Measurements from ENCODE around the gene COL23A1.
A peak's percentile ranks its signal among the peaks of the same experiment; 100 is the strongest.

The COL23A1 gene

DNA sequence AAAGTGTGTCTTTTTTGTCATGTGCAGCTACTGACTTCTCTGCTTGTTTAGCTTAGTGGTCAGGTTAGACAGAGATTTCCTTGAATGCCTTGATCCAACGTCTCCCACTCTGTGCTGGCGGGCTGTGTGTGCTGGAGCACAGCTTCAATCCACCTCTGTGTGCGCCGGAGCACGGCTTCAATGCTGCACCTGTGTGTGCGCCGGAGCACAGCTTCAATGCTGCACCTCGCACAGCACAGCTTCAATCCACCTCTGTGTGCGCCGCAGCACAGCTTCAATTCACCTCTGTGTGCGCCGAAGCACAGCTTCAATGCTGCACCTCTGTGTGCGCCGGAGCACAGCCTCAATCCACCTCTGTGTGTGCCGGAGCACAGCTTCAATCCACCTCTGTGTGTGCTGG is 288.6 kb downstream of the COL23A1 start:
- TF ChIP-seq, protein P1, sequence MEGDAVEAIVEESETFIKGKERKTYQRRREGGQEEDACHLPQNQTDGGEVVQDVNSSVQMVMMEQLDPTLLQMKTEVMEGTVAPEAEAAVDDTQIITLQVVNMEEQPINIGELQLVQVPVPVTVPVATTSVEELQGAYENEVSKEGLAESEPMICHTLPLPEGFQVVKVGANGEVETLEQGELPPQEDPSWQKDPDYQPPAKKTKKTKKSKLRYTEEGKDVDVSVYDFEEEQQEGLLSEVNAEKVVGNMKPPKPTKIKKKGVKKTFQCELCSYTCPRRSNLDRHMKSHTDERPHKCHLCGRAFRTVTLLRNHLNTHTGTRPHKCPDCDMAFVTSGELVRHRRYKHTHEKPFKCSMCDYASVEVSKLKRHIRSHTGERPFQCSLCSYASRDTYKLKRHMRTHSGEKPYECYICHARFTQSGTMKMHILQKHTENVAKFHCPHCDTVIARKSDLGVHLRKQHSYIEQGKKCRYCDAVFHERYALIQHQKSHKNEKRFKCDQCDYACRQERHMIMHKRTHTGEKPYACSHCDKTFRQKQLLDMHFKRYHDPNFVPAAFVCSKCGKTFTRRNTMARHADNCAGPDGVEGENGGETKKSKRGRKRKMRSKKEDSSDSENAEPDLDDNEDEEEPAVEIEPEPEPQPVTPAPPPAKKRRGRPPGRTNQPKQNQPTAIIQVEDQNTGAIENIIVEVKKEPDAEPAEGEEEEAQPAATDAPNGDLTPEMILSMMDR (IDR thresholded peaks at IDR 0.05) = no peak
- no peak overlapping the region for H3K4me3 ChIP-seq
- H3K36me3 ChIP-seq = no peaks in the 10 kb centered on the region
- H3K27me3 ChIP-seq = peaks cover 0 to 11% of the 10 kb centered on the region in 2 donors
- H3K27ac ChIP-seq = no peak overlapping the region
- H3K9me3 ChIP-seq = peaks cover 0 to 3% (median 0%) of the 10 kb centered on the region in 3 donors
- intact Hi-C loops (cut with DNase I; ENCODE audit: low total_unique reads) = no loop called here
- no peaks in the 10 kb centered on the region for H3K4me1 ChIP-seq
- DNase-seq = no peak

DNA sequence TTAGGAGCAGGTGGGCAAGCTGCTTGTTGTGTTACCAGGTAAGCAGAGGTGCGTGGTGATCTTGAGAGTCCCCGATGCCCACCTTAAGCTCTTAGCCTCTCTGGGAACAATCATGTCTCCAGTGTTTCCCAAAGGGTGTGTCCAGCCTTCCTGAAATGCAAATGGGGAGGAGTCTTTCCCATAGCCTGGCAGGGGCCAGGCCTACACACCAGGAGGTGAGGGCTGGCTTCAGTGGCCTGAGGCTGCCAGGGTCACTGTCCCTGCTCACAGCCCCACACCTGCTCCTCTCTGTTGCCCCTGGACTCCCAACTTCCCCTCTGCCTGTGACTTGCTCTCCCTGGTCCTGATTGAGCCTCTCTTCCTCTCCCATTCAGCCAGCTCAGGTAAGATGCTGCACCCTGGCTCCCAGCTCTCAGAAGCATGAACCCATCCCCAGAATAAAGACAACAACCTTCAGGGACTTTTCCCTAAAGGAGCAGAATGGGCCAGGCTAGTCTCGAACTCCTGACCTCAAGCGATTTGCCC is 291.8 kb downstream of the COL23A1 start:
- H3K27ac ChIP-seq = no peak overlapping the region
- peak; percentile 6 to 40 for DNase-seq
- H3K4me3 ChIP-seq = no peak overlapping the region
- H3K27me3 ChIP-seq = peaks cover 0 to 7% of the 10 kb centered on the region in 2 donors
- no peaks in the 10 kb centered on the region for H3K4me1 ChIP-seq
- peaks cover 0 to 3% (median 0%) of the 10 kb centered on the region in 3 donors for H3K9me3 ChIP-seq
- no peaks in the 10 kb centered on the region for H3K36me3 ChIP-seq
- TF ChIP-seq, protein P1 (IDR thresholded peaks at IDR 0.05) = no peak
- intact Hi-C loops (cut with DNase I; ENCODE audit: low total_unique reads) = loop anchor here (10.0 kb wide), 1 partner anchor 776 kb away; no protein-coding TSS in a partner anchor

DNA sequence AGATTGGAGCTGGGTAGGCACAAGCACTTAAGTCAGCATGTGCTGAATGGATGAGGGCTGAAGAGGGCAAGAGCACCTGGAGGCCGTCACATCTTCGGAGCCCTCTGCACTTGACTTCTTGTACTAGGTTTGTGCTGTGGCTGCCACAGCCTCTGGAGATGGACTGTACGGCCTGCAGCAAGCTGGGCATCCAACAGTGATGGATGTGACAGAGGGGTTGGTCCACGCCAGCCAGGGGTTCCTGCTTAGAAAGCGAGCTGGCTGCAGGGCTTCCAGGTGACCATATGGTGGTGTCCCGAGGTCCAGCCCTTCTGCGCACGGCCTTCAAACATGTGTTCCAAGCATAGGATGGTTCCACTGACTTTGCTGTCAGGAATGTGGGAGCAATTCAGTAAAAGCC is 292.4 kb downstream of the COL23A1 start:
- H3K27ac ChIP-seq = no peak overlapping the region
- DNase-seq = peak; percentile 9 to 41
- H3K4me1 ChIP-seq = no peaks in the 10 kb centered on the region
- TF ChIP-seq, protein P1 (IDR thresholded peaks at IDR 0.05) = no peak
- no peak overlapping the region for H3K4me3 ChIP-seq
- peaks cover 0 to 3% (median 0%) of the 10 kb centered on the region in 3 donors for H3K9me3 ChIP-seq
- H3K27me3 ChIP-seq = peaks cover 0 to 5% of the 10 kb centered on the region in 2 donors
- intact Hi-C loops (cut with DNase I; ENCODE audit: low total_unique reads) = loop anchor here (10.0 kb wide), 1 partner anchor 777 kb away; no protein-coding TSS in a partner anchor
- H3K36me3 ChIP-seq = no peaks in the 10 kb centered on the region

DNA sequence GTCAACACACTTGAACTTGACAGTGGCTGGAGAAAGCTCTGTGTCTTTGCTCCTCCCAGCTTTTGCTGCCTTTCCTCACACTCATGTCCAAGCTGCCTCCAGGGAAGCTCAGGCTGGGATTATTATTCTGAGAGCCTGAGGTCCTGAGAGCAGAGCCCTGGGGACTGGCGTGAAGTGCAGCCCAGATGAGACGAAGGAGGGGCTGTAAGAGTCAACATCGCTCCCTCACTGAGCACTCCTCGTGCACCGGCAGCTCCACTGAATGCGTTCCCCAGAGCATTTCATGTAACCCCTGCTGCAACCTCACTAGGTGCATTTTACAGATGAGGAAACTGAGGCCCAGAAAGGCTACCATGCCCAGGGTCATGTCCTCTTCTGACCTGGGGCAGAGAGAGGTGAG is 294.1 kb downstream of the COL23A1 start:
- Histone ChIP-seq H3K4me1 (no peaks in the 10 kb centered on the region), H3K27ac (no peak overlapping the region), H3K36me3 (no peaks in the 10 kb centered on the region), H3K4me3 (no peak overlapping the region), H3K27me3 (peaks cover 0 to 19% of the 10 kb centered on the region in 2 donors), H3K9me3 (no peaks in the 10 kb centered on the region)
- TF ChIP-seq, protein P1 (IDR thresholded peaks at IDR 0.05) = no peak
- intact Hi-C loops (cut with DNase I; ENCODE audit: low total_unique reads) = loop anchor here (10.0 kb wide), 1 partner anchor 779 kb away; no protein-coding TSS in a partner anchor
- DNase-seq = peak; percentile 12 to 34

DNA sequence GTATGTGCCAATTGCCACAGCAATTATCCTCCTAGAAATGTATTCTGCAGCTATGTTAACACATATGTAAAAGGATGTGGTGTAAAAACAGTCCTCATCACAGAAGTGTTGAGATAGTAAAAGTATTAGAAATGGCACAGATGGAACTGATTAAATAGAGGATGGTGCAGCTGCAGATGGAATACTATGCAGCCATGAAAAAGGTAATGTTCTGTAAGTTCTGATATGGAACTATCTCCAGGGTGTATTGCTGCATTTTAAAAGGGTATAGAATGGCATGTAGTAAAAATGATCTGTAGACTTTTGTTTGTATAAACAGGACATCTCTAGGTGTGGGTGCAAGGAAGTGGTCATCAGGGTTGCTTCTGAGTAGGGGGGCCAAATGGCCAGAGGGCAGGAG is 294.6 kb downstream of the COL23A1 start:
- no peak for DNase-seq
- H3K36me3 ChIP-seq = no peaks in the 10 kb centered on the region
- peaks cover 0 to 23% of the 10 kb centered on the region in 2 donors for H3K27me3 ChIP-seq
- H3K4me3 ChIP-seq = no peak overlapping the region
- no peaks in the 10 kb centered on the region for H3K9me3 ChIP-seq
- H3K4me1 ChIP-seq = no peaks in the 10 kb centered on the region
- no peak overlapping the region for H3K27ac ChIP-seq
- intact Hi-C loops (cut with DNase I; ENCODE audit: low total_unique reads) = loop anchor here (10.0 kb wide), 1 partner anchor 779 kb away; no protein-coding TSS in a partner anchor
- TF ChIP-seq, protein P1 (IDR thresholded peaks at IDR 0.05) = no peak

Data from tibial artery (tissue), 4 donors.